ENCODE results near the gene ITM2C. TPM values are rescaled to one million over a fixed set of nuclear protein-coding genes. Genes with fewer than 3 reads are reported as not detected.

ITM2C gene
- total and polyA plus RNA-seq, 2 of the 13 experiments (the other 11 are each of a cell fraction or from before 2014, with no cell fraction given): 70.5 to 270 TPM

DNA sequence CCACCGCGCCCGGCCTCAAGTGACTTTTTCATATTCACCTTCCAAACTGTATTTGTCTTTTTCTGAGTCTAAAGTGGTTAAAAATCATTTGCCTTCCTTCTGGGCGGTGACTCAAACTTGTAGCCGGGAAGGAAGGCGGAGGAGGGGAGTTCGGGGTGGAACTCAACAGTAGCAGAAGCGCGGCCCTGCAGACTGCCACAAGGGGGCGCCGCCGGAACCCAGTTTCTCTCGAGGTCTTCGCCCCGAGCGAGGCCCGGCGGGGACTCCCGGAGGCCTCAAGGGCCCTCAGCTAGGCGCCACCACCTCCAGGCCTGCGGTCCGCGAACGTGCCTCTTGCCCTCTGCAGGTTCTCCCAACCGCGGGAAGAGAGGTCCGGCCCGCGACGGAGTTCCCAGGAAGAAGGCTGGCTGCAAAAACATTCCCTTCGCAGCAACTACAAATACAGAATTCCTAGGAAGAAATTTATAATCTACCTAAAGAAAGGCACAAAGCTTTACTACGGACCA lies 16.8 kb upstream of the ITM2C start (continued):
- TF ChIP-seq, protein P1, sequence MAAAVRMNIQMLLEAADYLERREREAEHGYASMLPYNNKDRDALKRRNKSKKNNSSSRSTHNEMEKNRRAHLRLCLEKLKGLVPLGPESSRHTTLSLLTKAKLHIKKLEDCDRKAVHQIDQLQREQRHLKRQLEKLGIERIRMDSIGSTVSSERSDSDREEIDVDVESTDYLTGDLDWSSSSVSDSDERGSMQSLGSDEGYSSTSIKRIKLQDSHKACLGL (CRISPR knock-in tag; IDR thresholded peaks at IDR 0.05): no peak
- TF ChIP-seq POLR2A (IDR thresholded peaks at IDR 0.05; ENCODE audit: insufficient read depth in 1 of 2, low read depth in 2 of 2, low read length in 2 of 2): no peak
- no peak for TF ChIP-seq RFX3 (CRISPR knock-in tag; IDR thresholded peaks at IDR 0.05)
- TF ChIP-seq, protein P2, sequence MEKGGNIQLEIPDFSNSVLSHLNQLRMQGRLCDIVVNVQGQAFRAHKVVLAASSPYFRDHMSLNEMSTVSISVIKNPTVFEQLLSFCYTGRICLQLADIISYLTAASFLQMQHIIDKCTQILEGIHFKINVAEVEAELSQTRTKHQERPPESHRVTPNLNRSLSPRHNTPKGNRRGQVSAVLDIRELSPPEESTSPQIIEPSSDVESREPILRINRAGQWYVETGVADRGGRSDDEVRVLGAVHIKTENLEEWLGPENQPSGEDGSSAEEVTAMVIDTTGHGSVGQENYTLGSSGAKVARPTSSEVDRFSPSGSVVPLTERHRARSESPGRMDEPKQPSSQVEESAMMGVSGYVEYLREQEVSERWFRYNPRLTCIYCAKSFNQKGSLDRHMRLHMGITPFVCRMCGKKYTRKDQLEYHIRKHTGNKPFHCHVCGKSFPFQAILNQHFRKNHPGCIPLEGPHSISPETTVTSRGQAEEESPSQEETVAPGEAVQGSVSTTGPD (CRISPR knock-in tag; IDR thresholded peaks at IDR 0.05): no peak
- no peak for TF ChIP-seq ZNF563 (CRISPR knock-in tag; IDR thresholded peaks at IDR 0.05)
- TF ChIP-seq CAMTA2 (CRISPR knock-in tag; IDR thresholded peaks at IDR 0.05; ENCODE audit: borderline replicate concordance): no peak
- TF ChIP-seq KLF11 (CRISPR knock-in tag; IDR thresholded peaks at IDR 0.05): peak; percentile 60; the same call in 1 of the 2 replicates
- TF ChIP-seq RBM22 (optimal IDR thresholded peaks at IDR 0.05; ENCODE audit: low read length): no peak
- TF ChIP-seq KDM1A (CRISPR knock-in tag; IDR thresholded peaks at IDR 0.05): no peak
- TF ChIP-seq LCORL (IDR thresholded peaks at IDR 0.05): no peak
- peak; percentile 43; the same call in 1 of the 2 replicates for TF ChIP-seq LCORL (CRISPR knock-in tag; IDR thresholded peaks at IDR 0.05)
- no peak for TF ChIP-seq RELA (CRISPR knock-in tag; IDR thresholded peaks at IDR 0.05)
- TF ChIP-seq SRSF4 (IDR thresholded peaks at IDR 0.05; ENCODE audit: low read depth, low read length, poor library complexity, severe bottlenecking): no peak
- TF ChIP-seq, protein P3, sequence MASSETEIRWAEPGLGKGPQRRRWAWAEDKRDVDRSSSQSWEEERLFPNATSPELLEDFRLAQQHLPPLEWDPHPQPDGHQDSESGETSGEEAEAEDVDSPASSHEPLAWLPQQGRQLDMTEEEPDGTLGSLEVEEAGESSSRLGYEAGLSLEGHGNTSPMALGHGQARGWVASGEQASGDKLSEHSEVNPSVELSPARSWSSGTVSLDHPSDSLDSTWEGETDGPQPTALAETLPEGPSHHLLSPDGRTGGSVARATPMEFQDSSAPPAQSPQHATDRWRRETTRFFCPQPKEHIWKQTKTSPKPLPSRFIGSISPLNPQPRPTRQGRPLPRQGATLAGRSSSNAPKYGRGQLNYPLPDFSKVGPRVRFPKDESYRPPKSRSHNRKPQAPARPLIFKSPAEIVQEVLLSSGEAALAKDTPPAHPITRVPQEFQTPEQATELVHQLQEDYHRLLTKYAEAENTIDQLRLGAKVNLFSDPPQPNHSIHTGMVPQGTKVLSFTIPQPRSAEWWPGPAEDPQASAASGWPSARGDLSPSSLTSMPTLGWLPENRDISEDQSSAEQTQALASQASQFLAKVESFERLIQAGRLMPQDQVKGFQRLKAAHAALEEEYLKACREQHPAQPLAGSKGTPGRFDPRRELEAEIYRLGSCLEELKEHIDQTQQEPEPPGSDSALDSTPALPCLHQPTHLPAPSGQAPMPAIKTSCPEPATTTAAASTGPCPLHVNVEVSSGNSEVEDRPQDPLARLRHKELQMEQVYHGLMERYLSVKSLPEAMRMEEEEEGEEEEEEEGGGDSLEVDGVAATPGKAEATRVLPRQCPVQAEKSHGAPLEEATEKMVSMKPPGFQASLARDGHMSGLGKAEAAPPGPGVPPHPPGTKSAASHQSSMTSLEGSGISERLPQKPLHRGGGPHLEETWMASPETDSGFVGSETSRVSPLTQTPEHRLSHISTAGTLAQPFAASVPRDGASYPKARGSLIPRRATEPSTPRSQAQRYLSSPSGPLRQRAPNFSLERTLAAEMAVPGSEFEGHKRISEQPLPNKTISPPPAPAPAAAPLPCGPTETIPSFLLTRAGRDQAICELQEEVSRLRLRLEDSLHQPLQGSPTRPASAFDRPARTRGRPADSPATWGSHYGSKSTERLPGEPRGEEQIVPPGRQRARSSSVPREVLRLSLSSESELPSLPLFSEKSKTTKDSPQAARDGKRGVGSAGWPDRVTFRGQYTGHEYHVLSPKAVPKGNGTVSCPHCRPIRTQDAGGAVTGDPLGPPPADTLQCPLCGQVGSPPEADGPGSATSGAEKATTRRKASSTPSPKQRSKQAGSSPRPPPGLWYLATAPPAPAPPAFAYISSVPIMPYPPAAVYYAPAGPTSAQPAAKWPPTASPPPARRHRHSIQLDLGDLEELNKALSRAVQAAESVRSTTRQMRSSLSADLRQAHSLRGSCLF (CRISPR knock-in tag; IDR thresholded peaks at IDR 0.05; ENCODE audit: borderline replicate concordance): no peak; the same call in 1 of the 2 replicates
- no peak for TF ChIP-seq ZNF260 (CRISPR knock-in tag; IDR thresholded peaks at IDR 0.05; ENCODE audit: borderline replicate concordance, low read depth)
- TF ChIP-seq JARID2 (CRISPR knock-in tag; IDR thresholded peaks at IDR 0.05; ENCODE audit: insufficient replicate concordance): no peak
- TF ChIP-seq MAFK (conservative IDR thresholded peaks at IDR 0.05 in 1 of 2, IDR thresholded peaks at IDR 0.05 in 1 of 2; ENCODE audit: low read length in 2 of 2): no peak
- peak; percentile 97 for TF ChIP-seq XRCC5 (optimal IDR thresholded peaks at IDR 0.05; ENCODE audit: low read length)
- no peak for TF ChIP-seq MLLT10 (CRISPR knock-in tag; IDR thresholded peaks at IDR 0.05)
- no peak for TF ChIP-seq ZNF781 (CRISPR knock-in tag; IDR thresholded peaks at IDR 0.05; ENCODE audit: borderline replicate concordance, not compliant biosample characterization)
- TF ChIP-seq ZNF841 (CRISPR knock-in tag; IDR thresholded peaks at IDR 0.05; ENCODE audit: borderline replicate concordance): no peak
- TF ChIP-seq, protein P4, sequence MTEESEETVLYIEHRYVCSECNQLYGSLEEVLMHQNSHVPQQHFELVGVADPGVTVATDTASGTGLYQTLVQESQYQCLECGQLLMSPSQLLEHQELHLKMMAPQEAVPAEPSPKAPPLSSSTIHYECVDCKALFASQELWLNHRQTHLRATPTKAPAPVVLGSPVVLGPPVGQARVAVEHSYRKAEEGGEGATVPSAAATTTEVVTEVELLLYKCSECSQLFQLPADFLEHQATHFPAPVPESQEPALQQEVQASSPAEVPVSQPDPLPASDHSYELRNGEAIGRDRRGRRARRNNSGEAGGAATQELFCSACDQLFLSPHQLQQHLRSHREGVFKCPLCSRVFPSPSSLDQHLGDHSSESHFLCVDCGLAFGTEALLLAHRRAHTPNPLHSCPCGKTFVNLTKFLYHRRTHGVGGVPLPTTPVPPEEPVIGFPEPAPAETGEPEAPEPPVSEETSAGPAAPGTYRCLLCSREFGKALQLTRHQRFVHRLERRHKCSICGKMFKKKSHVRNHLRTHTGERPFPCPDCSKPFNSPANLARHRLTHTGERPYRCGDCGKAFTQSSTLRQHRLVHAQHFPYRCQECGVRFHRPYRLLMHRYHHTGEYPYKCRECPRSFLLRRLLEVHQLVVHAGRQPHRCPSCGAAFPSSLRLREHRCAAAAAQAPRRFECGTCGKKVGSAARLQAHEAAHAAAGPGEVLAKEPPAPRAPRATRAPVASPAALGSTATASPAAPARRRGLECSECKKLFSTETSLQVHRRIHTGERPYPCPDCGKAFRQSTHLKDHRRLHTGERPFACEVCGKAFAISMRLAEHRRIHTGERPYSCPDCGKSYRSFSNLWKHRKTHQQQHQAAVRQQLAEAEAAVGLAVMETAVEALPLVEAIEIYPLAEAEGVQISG (CRISPR knock-in tag; IDR thresholded peaks at IDR 0.05): peak; percentile 78
- TF ChIP-seq ZNF12 (CRISPR knock-in tag; IDR thresholded peaks at IDR 0.05): no peak
